A549 (cell line): ENCODE measurements around the gene CAPN8. TPM values are rescaled to one million over a fixed set of nuclear protein-coding genes. Genes with fewer than 3 reads are reported as not detected.

ENCODE experiments used
- ATAC-seq, 2 experiments: fragments of 200-7000 bp in 1 of 2; fragments of >200 bp in 1 of 2; cut with Nextera tagmentation in 1 of 2; cut with Tn5 transposase in 1 of 2; 3 replicates each; pipeline versions ENCODE4 v1.8.0 to v1.9.1; 2018 to 2020; ENCODE audit warnings: mild to moderate bottlenecking in 1 of 2, moderate library complexity in 1 of 2
- CTCF ChIA-PET: fragments of 300-600 bp; sonication (Branson Sonifier 250); formaldehyde crosslinking; extraction: SDS; loops from one replicate; lab custom pipeline; 2021; ENCODE audit warnings: antibody characterized with exemption, inconsistent platforms; lab: Yijun Ruan, JAX
- POLR2A ChIA-PET: fragments of 350-600 bp; formaldehyde crosslinking; extraction: SDS; loops from one replicate; lab custom pipeline; 2021; ENCODE audit warnings: antibody characterized with exemption, inconsistent platforms; lab: Yijun Ruan, JAX
- DNase-seq, 2 experiments: peaks; one replicate each; pipeline versions ENCODE4 v3.0.0 to v3.0.0-alpha.2; 2011 to 2016; ENCODE audit warnings: low read depth in 1 of 2, low spot score in 1 of 2
- FAIRE-seq: peaks from 2 replicates; lab custom pipeline; 2011; peaks lifted over from hg19 to GRCh38; lab: Jason Lieb, UNC
- H3K27ac ChIP-seq, 2 experiments: fragments of >200 bp; sonication (Bioruptor Twin); formaldehyde crosslinking; 3 replicates each; pipeline ENCODE4 v1.5.1; 2016 to 2017
- H3K4me1 ChIP-seq: fragments of >200 bp; sonication (Bioruptor Twin); formaldehyde crosslinking; 3 replicates; pipeline ENCODE4 v1.6.1; 2016
- H3K4me2 ChIP-seq: fragments of >200 bp; sonication (Bioruptor Twin); formaldehyde crosslinking; 3 replicates; pipeline ENCODE4 v1.6.1; 2016
- H3K4me3 ChIP-seq: fragments of >200 bp; sonication (Bioruptor Twin); formaldehyde crosslinking; 3 replicates; pipeline ENCODE4 v1.5.1; 2016
- H3K9me3 ChIP-seq: fragments of >200 bp; sonication (Bioruptor Twin); formaldehyde crosslinking; 3 replicates; pipeline ENCODE4 v1.6.1; 2016
- BHLHE40 ChIP-seq: IDR thresholded peaks from 2 replicates; pipeline ENCODE4 v1.6.1; 2012; ENCODE audit warnings: low read depth, low read length, inconsistent platforms
- CBX8 ChIP-seq: fragments of 200-600 bp; sonication (generic); IDR thresholded peaks from 2 replicates; pipeline ENCODE4 v1.6.1; 2016
- CHD2 ChIP-seq: fragments of 150-350 bp; IDR thresholded peaks from 2 replicates; pipeline ENCODE4 v1.6.1; 2014; ENCODE audit warnings: low read length; ENCODE audit not compliant: partially characterized antibody
- EHF ChIP-seq: fragments of 250-450 bp; sonication (Bioruptor Pico); IDR thresholded peaks from 2 replicates; pipeline ENCODE4 v1.5.0; 2020; ENCODE audit warnings: mild to moderate bottlenecking
- ESRRA ChIP-seq: fragments of 150-350 bp; IDR thresholded peaks from 2 replicates; pipeline ENCODE4 v1.6.1; 2014; ENCODE audit warnings: mild to moderate bottlenecking, low read length, borderline replicate concordance
- FOSB ChIP-seq: fragments of 250-450 bp; sonication (Bioruptor Pico); IDR thresholded peaks from 2 replicates; pipeline ENCODE4 v1.5.0; 2020; ENCODE audit warnings: mild to moderate bottlenecking, moderate library complexity
- HDAC2 ChIP-seq: fragments of 200-600 bp; sonication (generic); IDR thresholded peaks from 2 replicates; pipeline ENCODE4 v1.6.1; 2016
- HOXB13 ChIP-seq: fragments of 250-450 bp; sonication (Bioruptor Pico); IDR thresholded peaks from 2 replicates; pipeline ENCODE4 v1.5.0; 2020; ENCODE audit warnings: low read depth, mild to moderate bottlenecking, moderate library complexity
- HOXB5 ChIP-seq: fragments of 250-450 bp; sonication (Bioruptor Pico); IDR thresholded peaks from 2 replicates; pipeline ENCODE4 v1.5.0; 2020; ENCODE audit warnings: mild to moderate bottlenecking, moderate library complexity
- JUN ChIP-seq, 2 experiments: fragments of >200 bp; sonication (Bioruptor Twin); formaldehyde crosslinking; IDR thresholded peaks; 2 replicates in 1 of 2; 3 replicates in 1 of 2; pipeline ENCODE4 v1.6.1; 2016 to 2017
- JUNB ChIP-seq: fragments of >200 bp; sonication (Bioruptor Twin); formaldehyde crosslinking; IDR thresholded peaks from 2 replicates; pipeline ENCODE4 v1.6.1; 2016
- MAFK ChIP-seq: fragments of 450-650 bp; IDR thresholded peaks from 2 replicates; pipeline ENCODE4 v1.6.1; 2014; ENCODE audit not compliant: partially characterized antibody
- MAZ ChIP-seq: fragments of 150-350 bp; IDR thresholded peaks from 2 replicates; pipeline ENCODE4 v1.6.1; 2014; ENCODE audit warnings: antibody characterized with exemption, low read depth, low read length, borderline replicate concordance
- MYC ChIP-seq: IDR thresholded peaks from 2 replicates; pipeline ENCODE4 v1.6.1; 2012; ENCODE audit warnings: mild to moderate bottlenecking, inconsistent platforms, low read length, improper control_type of control experiment, borderline replicate concordance
- NR3C1 ChIP-seq: fragments of >200 bp; sonication (Bioruptor Twin); formaldehyde crosslinking; IDR thresholded peaks from 3 replicates; pipeline ENCODE4 v1.6.1; 2017
- POLR2A ChIP-seq: IDR thresholded peaks from 2 replicates; pipeline ENCODE4 v1.6.1; 2012; ENCODE audit warnings: mild to moderate bottlenecking, low read length
- POLR2AphosphoS2 ChIP-seq: conservative IDR thresholded peaks from 2 replicates; pipeline ENCODE4 v1.6.1; 2012; ENCODE audit warnings: low read length, improper control_type of control experiment, inconsistent platforms
- RAD21 ChIP-seq, 2 experiments: fragments of >200 bp in 1 of 2; sonication (Bioruptor Twin) in 1 of 2; formaldehyde crosslinking in 1 of 2; IDR thresholded peaks in 1 of 2; conservative IDR thresholded peaks in 1 of 2; 2 replicates in 1 of 2; 3 replicates in 1 of 2; pipeline ENCODE4 v1.6.1; 2012 to 2018; ENCODE audit warnings: inconsistent platforms in 1 of 2
- RCOR1 ChIP-seq: fragments of 150-350 bp; IDR thresholded peaks from 2 replicates; pipeline ENCODE4 v1.6.1; 2014; ENCODE audit warnings: antibody characterized with exemption, low read length, low read depth
- RFX5 ChIP-seq: fragments of 450-650 bp; IDR thresholded peaks from 2 replicates; pipeline ENCODE4 v1.7.1; 2014; ENCODE audit warnings: antibody characterized with exemption, mild to moderate bottlenecking, moderate library complexity
- SREBF2 ChIP-seq: fragments of 450-650 bp; IDR thresholded peaks from 2 replicates; pipeline ENCODE4 v1.6.1; 2014; ENCODE audit warnings: mild to moderate bottlenecking, moderate library complexity
- TFCP2L1 ChIP-seq: fragments of 250-450 bp; sonication (Bioruptor Pico); IDR thresholded peaks from 2 replicates; pipeline ENCODE4 v1.5.0; 2021; ENCODE audit warnings: mild to moderate bottlenecking
- TP53 ChIP-seq: fragments of 250-450 bp; sonication (Bioruptor Pico); IDR thresholded peaks from 2 replicates; pipeline ENCODE4 v1.5.0; 2021; ENCODE audit warnings: mild to moderate bottlenecking, moderate library complexity
- ZC3H11A ChIP-seq: fragments of 450-650 bp; IDR thresholded peaks from 2 replicates; pipeline ENCODE4 v1.6.1; 2014; ENCODE audit warnings: antibody characterized with exemption, mild to moderate bottlenecking
- ZFP36 ChIP-seq: fragments of 450-650 bp; IDR thresholded peaks from 2 replicates; pipeline ENCODE4 v1.6.1; 2014; ENCODE audit warnings: borderline replicate concordance; ENCODE audit not compliant: partially characterized antibody
- ZSCAN20 ChIP-seq: fragments of 250-450 bp; sonication (Bioruptor Pico); IDR thresholded peaks from 2 replicates; pipeline ENCODE4 v1.8.0; 2022; ENCODE audit warnings: mild to moderate bottlenecking, moderate library complexity
- WGBS: methylation state at CpG from one replicate; pipeline ENCODE4 v1.1.6; 2017; ENCODE audit errors: missing lambda C conversion rate; 5-methylcytosine and 5-hydroxymethylcytosine counted together
- polyA plus RNA-seq, 4 experiments: library from polyadenylated mRNA; depleted of rRNA in 3 of 4; stranded (reverse); fragments of >200 nt; fragmentation: RNase III in 1 of 4; extraction: RNeasy Plus Mini Kit Qiagen cat#74134 plus additional on column Dnase treatment in 1 of 4; gene quantifications; 2 replicates in 3 of 4; 3 replicates in 1 of 4; pipeline ENCODE4 v1.2.3, GENCODE V29; 2011 to 2017
- TF ChIP-seq, protein P1 (sequence below): fragments of >200 bp; sonication (Bioruptor Twin); formaldehyde crosslinking; IDR thresholded peaks from 3 replicates; pipeline ENCODE4 v1.6.1; 2016
- TF ChIP-seq, protein P2 (sequence below): IDR thresholded peaks from 2 replicates; pipeline ENCODE4 v1.6.1; 2012
- TF ChIP-seq, protein P3 (sequence below): fragments of >200 bp; sonication (Bioruptor Twin); formaldehyde crosslinking; IDR thresholded peaks from 3 replicates; pipeline ENCODE4 v1.5.1; 2016
- TF ChIP-seq, protein P4 (sequence below): fragments of 200-600 bp; sonication (generic); IDR thresholded peaks from 2 replicates; pipeline ENCODE4 v1.6.1; 2016; ENCODE audit warnings: antibody characterized with exemption, mild to moderate bottlenecking, moderate library complexity

The CAPN8 gene
- polyA plus RNA-seq, 2 of the 4 experiments (the other 2 are of a cell fraction): 0.39 to 1.5 TPM

DNA sequence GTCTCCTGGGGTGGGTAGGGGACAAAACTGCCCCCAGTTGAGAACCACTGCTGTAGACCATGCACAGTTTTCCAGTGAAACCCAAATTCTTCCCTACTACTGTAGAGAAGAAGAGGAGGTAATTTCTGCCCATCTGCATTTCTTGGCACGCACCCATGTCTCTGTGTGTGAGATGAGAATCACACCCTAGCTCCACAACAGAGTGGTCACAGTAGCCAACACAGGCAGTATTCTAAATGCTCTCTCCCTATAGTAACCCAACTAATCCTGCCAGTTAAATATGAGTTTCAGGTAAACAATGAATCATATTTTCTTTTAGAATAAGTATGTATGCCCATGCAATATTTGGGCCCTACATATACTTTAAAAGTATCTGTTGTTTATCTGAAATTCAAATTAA lies 45.7 kb upstream of the CAPN8 start (continued):
- TF ChIP-seq HOXB13 (no peak), MAZ (no peak), FOSB (CRISPR knock-in tag) (no peak), ZSCAN20 (CRISPR knock-in tag) (no peak), JUN (IDR thresholded peaks at IDR 0.05) (no peak), ZFP36 (no peak)
- TF ChIP-seq, protein P1, sequence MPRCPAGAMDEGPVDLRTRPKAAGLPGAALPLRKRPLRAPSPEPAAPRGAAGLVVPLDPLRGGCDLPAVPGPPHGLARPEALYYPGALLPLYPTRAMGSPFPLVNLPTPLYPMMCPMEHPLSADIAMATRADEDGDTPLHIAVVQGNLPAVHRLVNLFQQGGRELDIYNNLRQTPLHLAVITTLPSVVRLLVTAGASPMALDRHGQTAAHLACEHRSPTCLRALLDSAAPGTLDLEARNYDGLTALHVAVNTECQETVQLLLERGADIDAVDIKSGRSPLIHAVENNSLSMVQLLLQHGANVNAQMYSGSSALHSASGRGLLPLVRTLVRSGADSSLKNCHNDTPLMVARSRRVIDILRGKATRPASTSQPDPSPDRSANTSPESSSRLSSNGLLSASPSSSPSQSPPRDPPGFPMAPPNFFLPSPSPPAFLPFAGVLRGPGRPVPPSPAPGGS: no peak

DNA sequence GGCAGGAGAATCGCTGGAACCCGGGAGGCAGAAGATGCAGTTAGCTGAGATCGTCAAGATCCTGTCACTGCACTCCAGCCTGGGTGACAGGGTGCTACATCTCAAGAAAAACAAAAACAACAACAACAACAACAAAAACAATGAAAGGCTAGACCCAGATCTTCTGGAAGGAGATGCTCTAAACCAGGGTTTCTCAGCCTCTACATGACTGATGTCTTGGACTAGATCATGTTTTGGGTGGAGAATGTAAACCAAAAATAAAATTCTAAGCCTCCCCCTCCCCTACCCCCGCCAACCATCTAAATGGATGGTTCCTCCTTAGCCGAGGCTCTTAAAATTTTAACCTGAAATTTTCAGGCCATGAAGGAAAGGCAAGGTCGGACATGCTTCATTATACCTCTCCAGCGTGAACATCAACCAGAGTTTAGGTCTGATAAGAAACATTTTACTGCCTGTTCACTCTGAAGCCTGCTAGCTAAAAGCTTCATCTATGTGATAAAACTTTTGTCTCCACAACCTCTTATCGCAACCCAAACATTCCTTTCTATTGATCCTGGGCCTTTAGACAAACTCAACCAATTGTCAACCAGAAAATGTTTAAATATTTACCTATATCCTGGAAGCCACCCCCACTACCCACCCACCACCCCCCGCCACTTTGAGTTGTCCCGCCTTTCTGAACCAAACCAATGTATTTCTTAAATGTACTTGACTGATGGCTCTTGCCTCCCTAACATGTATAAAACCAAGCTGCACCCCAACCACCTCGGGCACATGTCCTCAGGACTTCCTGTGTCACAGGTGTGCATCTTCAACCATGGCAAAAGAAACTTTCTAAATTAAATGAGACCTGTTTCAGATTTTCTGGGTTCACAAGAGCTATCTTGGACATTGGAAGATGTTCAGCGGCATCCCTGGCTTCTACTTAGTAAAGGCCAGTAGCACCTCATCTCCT lies 45.0 kb upstream of the CAPN8 start:
- ATAC-seq: no peak
- no peak for TF ChIP-seq ESRRA
- TF ChIP-seq ZSCAN20 (CRISPR knock-in tag): no peak
- TF ChIP-seq EHF (CRISPR knock-in tag): no peak
- TF ChIP-seq ZC3H11A: no peak
- no peak for TF ChIP-seq JUN (IDR thresholded peaks at IDR 0.05)
- no peak for TF ChIP-seq POLR2AphosphoS2
- TF ChIP-seq HDAC2: no peak
- no peak for TF ChIP-seq CHD2
- no peak for TF ChIP-seq SREBF2
- no peak for TF ChIP-seq JUNB
- TF ChIP-seq, all 56 proteins: peak for 0
- WGBS: 86% methylated on average over 11 of the region's 12 CpGs
- no peaks in the 10 kb centered on the region for H3K9me3 ChIP-seq
- H3K27ac ChIP-seq: peak overlapping the region; percentile 99
- ChIA-PET POLR2A (interaction anchor here (1.2 to 3.2 kb wide), 2 partner anchors 9 to 10 kb away, joined by 3 to 25 read pairs; no protein-coding TSS in a partner anchor), CTCF (interaction anchor here (1.2 to 4.2 kb wide), 7 partner anchors 9 to 40 kb away, joined by 3 to 92 read pairs (median 9); no protein-coding TSS in a partner anchor)
- FAIRE-seq (no peak), DNase-seq (no peak)
- H3K4me2 ChIP-seq: peak overlapping the region; percentile 88
- H3K4me1 ChIP-seq: peaks cover 76% of the 10 kb centered on the region
- no peak overlapping the region for H3K4me3 ChIP-seq

DNA sequence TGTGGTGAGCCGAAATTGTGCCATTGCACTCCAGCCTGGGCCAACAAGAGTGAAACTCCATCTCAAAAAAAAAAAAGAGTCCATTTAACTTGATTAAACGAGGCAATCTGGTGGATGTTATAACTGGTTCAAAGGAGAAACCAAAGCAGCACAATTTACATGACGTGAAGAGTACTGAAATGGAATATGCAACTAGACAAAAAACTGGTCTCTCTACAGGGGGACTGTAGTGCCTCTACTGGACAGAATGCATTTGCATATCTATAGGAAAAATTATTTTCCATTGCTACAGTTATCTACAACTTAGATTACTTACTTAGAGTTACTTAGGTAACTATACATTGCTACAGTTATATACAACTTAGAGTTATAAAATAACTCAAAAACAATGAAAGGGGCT lies 44.1 kb upstream of the CAPN8 start:
- FAIRE-seq (no peak), DNase-seq (peak in 1 of 2 experiments; percentile 48), ATAC-seq (no peak)
- Histone ChIP-seq H3K27ac (peak overlapping the region; percentile 99), H3K4me3 (no peak overlapping the region), H3K4me2 (peak overlapping the region; percentile 70; the same call in 1 of the 3 replicates), H3K9me3 (no peaks in the 10 kb centered on the region), H3K4me1 (peaks cover 76% of the 10 kb centered on the region)
- ChIA-PET POLR2A (no interaction called here), CTCF (interaction anchor here (0.6 to 4.2 kb wide), 5 partner anchors 11 to 629 kb away, joined by 3 to 92 read pairs (median 6); no protein-coding TSS in a partner anchor)
- 67% methylated on average over 3 of the region's 3 CpGs for WGBS
- TF ChIP-seq, protein P2, sequence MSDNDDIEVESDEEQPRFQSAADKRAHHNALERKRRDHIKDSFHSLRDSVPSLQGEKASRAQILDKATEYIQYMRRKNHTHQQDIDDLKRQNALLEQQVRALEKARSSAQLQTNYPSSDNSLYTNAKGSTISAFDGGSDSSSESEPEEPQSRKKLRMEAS: no peak
- TF ChIP-seq BHLHE40 (no peak), JUN (IDR thresholded peaks at IDR 0.05) (no peak), JUNB (no peak), HOXB5 (no peak), CBX8 (no peak), TP53 (CRISPR knock-in tag) (no peak), TFCP2L1 (no peak), NR3C1 (no peak), POLR2A (no peak), RAD21 (conservative IDR thresholded peaks at IDR 0.05 in 1 of 2, IDR thresholded peaks at IDR 0.05 in 1 of 2) (peak in 1 of 2 experiments; percentile 25; a peak in 1 of 5 replicates), MAFK (peak; percentile 91), FOSB (CRISPR knock-in tag) (no peak), RFX5 (no peak), MYC (no peak), RCOR1 (no peak)
- TF ChIP-seq, protein P3, sequence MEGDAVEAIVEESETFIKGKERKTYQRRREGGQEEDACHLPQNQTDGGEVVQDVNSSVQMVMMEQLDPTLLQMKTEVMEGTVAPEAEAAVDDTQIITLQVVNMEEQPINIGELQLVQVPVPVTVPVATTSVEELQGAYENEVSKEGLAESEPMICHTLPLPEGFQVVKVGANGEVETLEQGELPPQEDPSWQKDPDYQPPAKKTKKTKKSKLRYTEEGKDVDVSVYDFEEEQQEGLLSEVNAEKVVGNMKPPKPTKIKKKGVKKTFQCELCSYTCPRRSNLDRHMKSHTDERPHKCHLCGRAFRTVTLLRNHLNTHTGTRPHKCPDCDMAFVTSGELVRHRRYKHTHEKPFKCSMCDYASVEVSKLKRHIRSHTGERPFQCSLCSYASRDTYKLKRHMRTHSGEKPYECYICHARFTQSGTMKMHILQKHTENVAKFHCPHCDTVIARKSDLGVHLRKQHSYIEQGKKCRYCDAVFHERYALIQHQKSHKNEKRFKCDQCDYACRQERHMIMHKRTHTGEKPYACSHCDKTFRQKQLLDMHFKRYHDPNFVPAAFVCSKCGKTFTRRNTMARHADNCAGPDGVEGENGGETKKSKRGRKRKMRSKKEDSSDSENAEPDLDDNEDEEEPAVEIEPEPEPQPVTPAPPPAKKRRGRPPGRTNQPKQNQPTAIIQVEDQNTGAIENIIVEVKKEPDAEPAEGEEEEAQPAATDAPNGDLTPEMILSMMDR: peak; percentile 29; the same call in 2 of the 3 replicates
- TF ChIP-seq, protein P4, sequence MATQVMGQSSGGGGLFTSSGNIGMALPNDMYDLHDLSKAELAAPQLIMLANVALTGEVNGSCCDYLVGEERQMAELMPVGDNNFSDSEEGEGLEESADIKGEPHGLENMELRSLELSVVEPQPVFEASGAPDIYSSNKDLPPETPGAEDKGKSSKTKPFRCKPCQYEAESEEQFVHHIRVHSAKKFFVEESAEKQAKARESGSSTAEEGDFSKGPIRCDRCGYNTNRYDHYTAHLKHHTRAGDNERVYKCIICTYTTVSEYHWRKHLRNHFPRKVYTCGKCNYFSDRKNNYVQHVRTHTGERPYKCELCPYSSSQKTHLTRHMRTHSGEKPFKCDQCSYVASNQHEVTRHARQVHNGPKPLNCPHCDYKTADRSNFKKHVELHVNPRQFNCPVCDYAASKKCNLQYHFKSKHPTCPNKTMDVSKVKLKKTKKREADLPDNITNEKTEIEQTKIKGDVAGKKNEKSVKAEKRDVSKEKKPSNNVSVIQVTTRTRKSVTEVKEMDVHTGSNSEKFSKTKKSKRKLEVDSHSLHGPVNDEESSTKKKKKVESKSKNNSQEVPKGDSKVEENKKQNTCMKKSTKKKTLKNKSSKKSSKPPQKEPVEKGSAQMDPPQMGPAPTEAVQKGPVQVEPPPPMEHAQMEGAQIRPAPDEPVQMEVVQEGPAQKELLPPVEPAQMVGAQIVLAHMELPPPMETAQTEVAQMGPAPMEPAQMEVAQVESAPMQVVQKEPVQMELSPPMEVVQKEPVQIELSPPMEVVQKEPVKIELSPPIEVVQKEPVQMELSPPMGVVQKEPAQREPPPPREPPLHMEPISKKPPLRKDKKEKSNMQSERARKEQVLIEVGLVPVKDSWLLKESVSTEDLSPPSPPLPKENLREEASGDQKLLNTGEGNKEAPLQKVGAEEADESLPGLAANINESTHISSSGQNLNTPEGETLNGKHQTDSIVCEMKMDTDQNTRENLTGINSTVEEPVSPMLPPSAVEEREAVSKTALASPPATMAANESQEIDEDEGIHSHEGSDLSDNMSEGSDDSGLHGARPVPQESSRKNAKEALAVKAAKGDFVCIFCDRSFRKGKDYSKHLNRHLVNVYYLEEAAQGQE: no peak
